ENCODE data around the gene SLC36A2.

The SLC36A2 gene

DNA sequence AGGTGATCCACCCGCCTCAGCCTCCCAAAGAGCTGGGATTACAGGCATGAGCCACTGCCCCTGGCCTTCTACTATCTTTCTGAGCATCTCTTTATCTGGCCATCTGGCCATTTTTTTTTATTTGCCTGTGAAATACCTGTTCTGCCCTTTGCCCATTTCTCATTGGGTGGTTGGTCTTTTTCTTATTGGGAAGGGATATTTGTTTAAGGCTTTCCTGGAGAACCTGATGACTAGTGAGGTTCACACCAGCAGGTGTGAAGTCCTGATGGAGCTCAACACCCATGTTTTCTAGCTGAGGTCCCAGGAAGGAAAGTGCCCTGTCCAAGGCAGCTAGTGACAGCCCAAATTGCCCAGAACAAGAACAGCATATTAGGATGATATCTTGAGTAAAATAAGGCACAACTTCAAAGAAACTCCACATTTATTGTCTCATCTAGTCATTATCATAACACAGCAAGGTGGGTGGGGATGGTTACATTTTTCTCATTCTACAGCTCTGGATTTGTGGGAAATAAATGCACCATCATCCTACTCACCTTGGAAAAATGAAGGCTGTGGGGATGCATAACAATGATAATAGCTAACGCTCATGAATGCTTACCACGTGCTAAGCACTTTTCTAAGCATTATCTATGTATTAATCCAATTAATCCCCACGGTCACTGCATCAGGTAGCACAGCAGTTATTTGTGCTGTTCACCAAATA, 64.1 kb downstream of the SLC36A2 start:
- no peak for DNase-seq (ENCODE audit: low spot score)

GRCh38 chr5:151281001-151281639, 66.2 kb downstream of the SLC36A2 start:
- DNase-seq (ENCODE audit: low spot score), result no peak

DNA sequence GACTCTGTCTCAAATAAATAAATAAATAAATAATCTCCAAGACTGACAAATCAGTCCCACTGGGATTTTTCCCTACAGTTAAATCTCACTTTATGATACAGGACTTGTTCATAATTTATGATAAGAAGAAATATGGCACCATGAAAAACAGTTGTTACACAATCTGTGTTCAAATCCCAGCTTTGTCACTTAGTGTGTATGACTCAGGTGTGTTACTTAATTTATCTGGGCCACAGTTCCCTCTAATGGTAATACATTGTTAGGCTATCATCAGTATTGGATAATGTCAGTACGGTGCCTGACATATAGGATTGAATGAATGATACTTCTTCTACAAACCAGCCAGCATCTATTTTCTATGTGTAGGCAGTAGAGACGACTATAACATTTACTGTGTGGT, 66.9 kb downstream of the SLC36A2 start:
- no peak for DNase-seq (ENCODE audit: low spot score)

DNA sequence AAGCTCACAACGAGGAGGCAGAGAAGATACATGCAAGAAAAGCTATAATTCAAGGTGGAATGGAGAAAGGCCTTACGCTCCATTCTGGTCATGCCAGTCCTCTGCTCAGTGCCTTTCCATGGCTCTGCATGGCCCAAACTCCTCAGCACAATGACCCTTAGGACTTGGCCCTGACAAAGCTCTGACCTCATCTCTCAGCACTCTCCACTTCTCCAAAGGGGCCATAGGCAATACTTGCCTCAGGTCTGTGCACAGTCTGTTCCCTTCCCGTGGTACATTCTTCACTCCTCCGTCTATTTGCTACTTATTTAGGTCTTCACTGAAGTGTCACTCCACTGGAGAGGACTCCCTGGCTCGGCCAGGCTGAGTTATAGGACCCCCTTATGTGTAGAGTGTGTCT, 68.5 kb downstream of the SLC36A2 start:
- DNase-seq (ENCODE audit: low spot score), result no peak

GRCh38 chr5:151275803-151276202, 71.6 kb downstream of the SLC36A2 start:
- DNase-seq (ENCODE audit: low spot score), result no peak

DNA sequence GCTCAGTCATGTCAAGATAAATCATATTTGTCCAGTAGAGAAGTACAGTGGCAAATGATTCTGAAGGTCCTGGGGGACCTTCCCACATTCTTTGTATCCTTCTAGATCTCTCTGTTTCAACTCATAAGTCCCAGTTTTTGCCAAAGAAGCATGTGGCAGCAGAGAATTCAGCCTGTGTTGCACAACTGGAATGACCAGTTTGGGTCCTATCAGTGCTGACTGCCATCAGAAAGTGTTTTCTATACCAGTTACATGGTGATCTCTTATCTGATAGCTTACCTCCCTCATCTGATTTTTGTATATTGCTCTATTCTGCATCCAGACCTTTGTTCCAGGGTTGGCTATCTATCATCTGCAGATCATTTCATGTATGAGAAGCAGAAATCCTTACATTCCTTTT, 72.7 kb downstream of the SLC36A2 start:
- no peak for DNase-seq (ENCODE audit: low spot score)

GRCh38 chr5:151271336-151271735, 76.0 kb downstream of the SLC36A2 start:
- no peak for DNase-seq (ENCODE audit: low spot score)

- DNase-seq (ENCODE audit: low spot score), result no peak
These were observed 76.8 kb downstream of the SLC36A2 start for GRCh38 chr5:151270599-151270998.

GRCh38 chr5:151267491-151268260, 79.7 kb downstream of the SLC36A2 start:
- no peak for DNase-seq (ENCODE audit: low spot score)

Data from hematopoietic multipotent progenitor cell treated with erythropoietin and hydrocortisone succinate and interleukin-3 and kit ligand, for 17 days (in vitro differentiated cells).